ENCODE results near the gene ITGA1. TPM values are rescaled to one million over a fixed set of nuclear protein-coding genes. Genes with fewer than 3 reads are reported as not detected.

The ITGA1 gene
- total RNA-seq, 1 donor from 2014 or later = 346 TPM

GRCh38 chr5:52876456-52876855, 88.7 kb downstream of the ITGA1 start:
- peak overlapping the region; percentile 33 for H3K27ac Mint-ChIP-seq (ENCODE audit: unreplicated experiment)
- H3K4me1 Mint-ChIP-seq (ENCODE audit: low read depth) = peaks cover 54% of the 10 kb centered on the region
- no peaks in the 10 kb centered on the region for H3K27me3 Mint-ChIP-seq (ENCODE audit: low read depth)

GRCh38 chr5:52878656-52879055, 90.9 kb downstream of the ITGA1 start:
- TF ChIP-seq CTCF (IDR thresholded peaks at IDR 0.05) = no peak
- Mint-ChIP-seq H3K27ac (ENCODE audit: unreplicated experiment) (no peak overlapping the region), H3K4me1 (ENCODE audit: low read depth) (peaks cover 35% of the 10 kb centered on the region), H3K36me3 (ENCODE audit: low read depth) (peaks cover 51% of the 10 kb centered on the region), H3K4me3 (ENCODE audit: unreplicated experiment) (no peak overlapping the region), H3K27me3 (ENCODE audit: low read depth) (no peaks in the 10 kb centered on the region), H3K9me3 (ENCODE audit: low read depth) (no peaks in the 10 kb centered on the region)
- DNase-seq (ENCODE audit: low spot score) = no peak

More at GRCh38 chr5:52876456-52876855, 88.7 kb downstream of the ITGA1 start:
- no peak overlapping the region for H3K4me3 Mint-ChIP-seq (ENCODE audit: unreplicated experiment)
- no peak for TF ChIP-seq CTCF (IDR thresholded peaks at IDR 0.05)
- no peaks in the 10 kb centered on the region for H3K9me3 Mint-ChIP-seq (ENCODE audit: low read depth)
- peaks cover 53% of the 10 kb centered on the region for H3K36me3 Mint-ChIP-seq (ENCODE audit: low read depth)
- no peak for DNase-seq (ENCODE audit: low spot score)

GRCh38 chr5:52880541-52880940, 92.8 kb downstream of the ITGA1 start:
- H3K4me3 Mint-ChIP-seq (ENCODE audit: unreplicated experiment) = no peak overlapping the region
- TF ChIP-seq CTCF (IDR thresholded peaks at IDR 0.05) = no peak
- no peak for DNase-seq (ENCODE audit: low spot score)
- no peaks in the 10 kb centered on the region for H3K9me3 Mint-ChIP-seq (ENCODE audit: low read depth)
- H3K27ac Mint-ChIP-seq (ENCODE audit: unreplicated experiment) = no peak overlapping the region
- no peaks in the 10 kb centered on the region for H3K27me3 Mint-ChIP-seq (ENCODE audit: low read depth)
- H3K4me1 Mint-ChIP-seq (ENCODE audit: low read depth) = peaks cover 28% of the 10 kb centered on the region
- peaks cover 45% of the 10 kb centered on the region for H3K36me3 Mint-ChIP-seq (ENCODE audit: low read depth)

GRCh38 chr5:52881468-52881867, 93.8 kb downstream of the ITGA1 start:
- H3K27ac Mint-ChIP-seq (ENCODE audit: unreplicated experiment) = no peak overlapping the region
- H3K4me1 Mint-ChIP-seq (ENCODE audit: low read depth) = peaks cover 28% of the 10 kb centered on the region
- no peaks in the 10 kb centered on the region for H3K27me3 Mint-ChIP-seq (ENCODE audit: low read depth)
- H3K4me3 Mint-ChIP-seq (ENCODE audit: unreplicated experiment) = no peak overlapping the region
- no peak for TF ChIP-seq CTCF (IDR thresholded peaks at IDR 0.05)
- peaks cover 44% of the 10 kb centered on the region for H3K36me3 Mint-ChIP-seq (ENCODE audit: low read depth)
- H3K9me3 Mint-ChIP-seq (ENCODE audit: low read depth) = no peaks in the 10 kb centered on the region
- DNase-seq (ENCODE audit: low spot score) = no peak

- Mint-ChIP-seq H3K4me1 (ENCODE audit: low read depth) (peaks cover 29% of the 10 kb centered on the region), H3K27me3 (ENCODE audit: low read depth) (no peaks in the 10 kb centered on the region), H3K27ac (ENCODE audit: unreplicated experiment) (no peak overlapping the region), H3K4me3 (ENCODE audit: unreplicated experiment) (no peak overlapping the region), H3K9me3 (ENCODE audit: low read depth) (no peaks in the 10 kb centered on the region), H3K36me3 (ENCODE audit: low read depth) (peaks cover 43% of the 10 kb centered on the region)
- no peak for DNase-seq (ENCODE audit: low spot score)
- TF ChIP-seq CTCF (IDR thresholded peaks at IDR 0.05) = no peak
These were observed 95.4 kb downstream of the ITGA1 start for GRCh38 chr5:52883110-52883509.
